Measurements from ENCODE around the gene CMTM7. TPM values are rescaled to one million over a fixed set of nuclear protein-coding genes. Genes with fewer than 3 reads are reported as not detected.

Gene CMTM7
- total and polyA plus RNA-seq, 2 of the 13 experiments (the other 11 are each of a cell fraction or from before 2014, with no cell fraction given) = 20.9 to 21.4 TPM

DNA sequence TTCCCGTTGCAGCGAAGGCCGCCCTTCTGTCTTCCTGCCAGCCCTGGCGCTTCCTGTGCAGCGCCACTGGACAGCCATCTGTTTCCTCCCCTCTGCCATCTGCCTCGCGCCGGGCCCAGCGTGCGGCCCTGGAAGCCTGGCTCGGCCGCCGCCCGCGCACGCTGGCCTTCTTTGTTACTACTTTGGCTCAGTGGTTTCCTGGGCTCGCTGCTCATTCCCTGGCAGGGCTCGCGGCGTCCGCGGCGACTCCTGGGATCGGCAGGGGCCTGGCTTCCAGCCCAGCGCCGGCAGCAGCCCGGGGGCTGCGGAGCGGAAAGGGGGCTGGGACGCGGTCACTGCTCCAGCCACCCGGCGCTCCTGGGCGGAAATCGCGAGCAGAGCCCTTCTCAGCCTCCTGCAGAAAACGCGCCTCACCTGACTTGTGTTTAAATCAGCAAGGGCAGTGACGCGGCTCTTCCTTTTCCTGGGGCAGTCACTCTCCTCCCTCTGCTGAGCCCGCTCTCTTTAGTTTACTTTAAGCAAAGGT, 10.0 kb downstream of the CMTM7 start (continued):
- TF ChIP-seq ZBTB20 (CRISPR knock-in tag; IDR thresholded peaks at IDR 0.05; ENCODE audit: borderline replicate concordance, low read depth) = no peak
- no peak for TF ChIP-seq DNMT3B (CRISPR knock-in tag; conservative IDR thresholded peaks at IDR 0.05)
- TF ChIP-seq NCOR1 (IDR thresholded peaks at IDR 0.05; ENCODE audit: borderline replicate concordance, low read length) = no peak
- TF ChIP-seq MXD4 (CRISPR knock-in tag; IDR thresholded peaks at IDR 0.05) = peak; percentile 88
- no peak for TF ChIP-seq RCOR2 (CRISPR knock-in tag; IDR thresholded peaks at IDR 0.05)
- TF ChIP-seq, protein P1, sequence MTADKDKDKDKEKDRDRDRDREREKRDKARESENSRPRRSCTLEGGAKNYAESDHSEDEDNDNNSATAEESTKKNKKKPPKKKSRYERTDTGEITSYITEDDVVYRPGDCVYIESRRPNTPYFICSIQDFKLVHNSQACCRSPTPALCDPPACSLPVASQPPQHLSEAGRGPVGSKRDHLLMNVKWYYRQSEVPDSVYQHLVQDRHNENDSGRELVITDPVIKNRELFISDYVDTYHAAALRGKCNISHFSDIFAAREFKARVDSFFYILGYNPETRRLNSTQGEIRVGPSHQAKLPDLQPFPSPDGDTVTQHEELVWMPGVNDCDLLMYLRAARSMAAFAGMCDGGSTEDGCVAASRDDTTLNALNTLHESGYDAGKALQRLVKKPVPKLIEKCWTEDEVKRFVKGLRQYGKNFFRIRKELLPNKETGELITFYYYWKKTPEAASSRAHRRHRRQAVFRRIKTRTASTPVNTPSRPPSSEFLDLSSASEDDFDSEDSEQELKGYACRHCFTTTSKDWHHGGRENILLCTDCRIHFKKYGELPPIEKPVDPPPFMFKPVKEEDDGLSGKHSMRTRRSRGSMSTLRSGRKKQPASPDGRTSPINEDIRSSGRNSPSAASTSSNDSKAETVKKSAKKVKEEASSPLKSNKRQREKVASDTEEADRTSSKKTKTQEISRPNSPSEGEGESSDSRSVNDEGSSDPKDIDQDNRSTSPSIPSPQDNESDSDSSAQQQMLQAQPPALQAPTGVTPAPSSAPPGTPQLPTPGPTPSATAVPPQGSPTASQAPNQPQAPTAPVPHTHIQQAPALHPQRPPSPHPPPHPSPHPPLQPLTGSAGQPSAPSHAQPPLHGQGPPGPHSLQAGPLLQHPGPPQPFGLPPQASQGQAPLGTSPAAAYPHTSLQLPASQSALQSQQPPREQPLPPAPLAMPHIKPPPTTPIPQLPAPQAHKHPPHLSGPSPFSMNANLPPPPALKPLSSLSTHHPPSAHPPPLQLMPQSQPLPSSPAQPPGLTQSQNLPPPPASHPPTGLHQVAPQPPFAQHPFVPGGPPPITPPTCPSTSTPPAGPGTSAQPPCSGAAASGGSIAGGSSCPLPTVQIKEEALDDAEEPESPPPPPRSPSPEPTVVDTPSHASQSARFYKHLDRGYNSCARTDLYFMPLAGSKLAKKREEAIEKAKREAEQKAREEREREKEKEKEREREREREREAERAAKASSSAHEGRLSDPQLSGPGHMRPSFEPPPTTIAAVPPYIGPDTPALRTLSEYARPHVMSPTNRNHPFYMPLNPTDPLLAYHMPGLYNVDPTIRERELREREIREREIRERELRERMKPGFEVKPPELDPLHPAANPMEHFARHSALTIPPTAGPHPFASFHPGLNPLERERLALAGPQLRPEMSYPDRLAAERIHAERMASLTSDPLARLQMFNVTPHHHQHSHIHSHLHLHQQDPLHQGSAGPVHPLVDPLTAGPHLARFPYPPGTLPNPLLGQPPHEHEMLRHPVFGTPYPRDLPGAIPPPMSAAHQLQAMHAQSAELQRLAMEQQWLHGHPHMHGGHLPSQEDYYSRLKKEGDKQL (CRISPR knock-in tag; IDR thresholded peaks at IDR 0.05; ENCODE audit: low read depth) = no peak
- TF ChIP-seq CHD2 (IDR thresholded peaks at IDR 0.05; ENCODE audit: low read depth, low read length) = no peak
- no peak for TF ChIP-seq SCMH1 (CRISPR knock-in tag; IDR thresholded peaks at IDR 0.05; ENCODE audit: borderline replicate concordance)
- no peak for TF ChIP-seq JARID2 (CRISPR knock-in tag; IDR thresholded peaks at IDR 0.05; ENCODE audit: insufficient replicate concordance)
- no peak for TF ChIP-seq HHEX (CRISPR knock-in tag; IDR thresholded peaks at IDR 0.05)
- no peak for TF ChIP-seq GTF2F1 (IDR thresholded peaks at IDR 0.05; ENCODE audit: low read length)
- no peak for TF ChIP-seq ZSCAN30 (CRISPR knock-in tag; IDR thresholded peaks at IDR 0.05)
- TF ChIP-seq ZNF326 (CRISPR knock-in tag; IDR thresholded peaks at IDR 0.05; ENCODE audit: borderline replicate concordance) = no peak
- 0 out of 2 replicates have a peak, but pooled peaks have one; percentile 65 for TF ChIP-seq ZNF746 (CRISPR knock-in tag; IDR thresholded peaks at IDR 0.05)
- TF ChIP-seq SIX4 (CRISPR knock-in tag; IDR thresholded peaks at IDR 0.05) = no peak
- no peak for TF ChIP-seq FIP1L1 (IDR thresholded peaks at IDR 0.05; ENCODE audit: borderline replicate concordance, insufficient read depth, low read depth, low read length)
- TF ChIP-seq ZFX (CRISPR knock-in tag; IDR thresholded peaks at IDR 0.05; ENCODE audit: low read depth) = peak; percentile 97
- no peak for TF ChIP-seq AGO1 (IDR thresholded peaks at IDR 0.05; ENCODE audit: low read depth, low read length, poor library complexity, severe bottlenecking)
- TF ChIP-seq, protein P2, sequence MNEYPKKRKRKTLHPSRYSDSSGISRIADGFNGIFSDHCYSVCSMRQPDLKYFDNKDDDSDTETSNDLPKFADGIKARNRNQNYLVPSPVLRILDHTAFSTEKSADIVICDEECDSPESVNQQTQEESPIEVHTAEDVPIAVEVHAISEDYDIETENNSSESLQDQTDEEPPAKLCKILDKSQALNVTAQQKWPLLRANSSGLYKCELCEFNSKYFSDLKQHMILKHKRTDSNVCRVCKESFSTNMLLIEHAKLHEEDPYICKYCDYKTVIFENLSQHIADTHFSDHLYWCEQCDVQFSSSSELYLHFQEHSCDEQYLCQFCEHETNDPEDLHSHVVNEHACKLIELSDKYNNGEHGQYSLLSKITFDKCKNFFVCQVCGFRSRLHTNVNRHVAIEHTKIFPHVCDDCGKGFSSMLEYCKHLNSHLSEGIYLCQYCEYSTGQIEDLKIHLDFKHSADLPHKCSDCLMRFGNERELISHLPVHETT (CRISPR knock-in tag; conservative IDR thresholded peaks at IDR 0.05) = no peak
- peak; percentile 89 for TF ChIP-seq GABPB1 (CRISPR knock-in tag; IDR thresholded peaks at IDR 0.05)
- TF ChIP-seq ZNF484 (CRISPR knock-in tag; IDR thresholded peaks at IDR 0.05; ENCODE audit: borderline replicate concordance, low read depth) = no peak
- TF ChIP-seq NRL (CRISPR knock-in tag; IDR thresholded peaks at IDR 0.05; ENCODE audit: borderline replicate concordance) = peak; percentile 91; the same call in 1 of the 2 replicates
